Neural progenitor cell (in vitro differentiated cells): ENCODE data around the gene HAND1. TPM values are rescaled to one million over a fixed set of nuclear protein-coding genes. Genes with fewer than 3 reads are reported as not detected.

Experiments used
- DNase-seq: peaks from one replicate; pipeline ENCODE4 v3.0.0-alpha.2; 2016; ENCODE audit warnings: low spot score
- H2AFZ ChIP-seq: fragments of 200-600 bp; sonication (generic); replicated peaks from 2 replicates; pipeline ENCODE4 v1.6.1; 2016; ENCODE audit warnings: antibody characterized with exemption
- H3F3A ChIP-seq: fragments of 200-600 bp; sonication (generic); 2 replicates; pipeline ENCODE4 v1.6.1; 2016; ENCODE audit warnings: antibody characterized with exemption, low read depth
- H3K27ac ChIP-seq: fragments of 200-600 bp; sonication (generic); 2 replicates; pipeline ENCODE4 v1.5.1; 2016; ENCODE audit warnings: mild to moderate bottlenecking
- H3K27me3 ChIP-seq: fragments of 200-600 bp; sonication (generic); 2 replicates; pipeline ENCODE4 v1.6.1; 2016; ENCODE audit warnings: mild to moderate bottlenecking, moderate library complexity
- H3K36me3 ChIP-seq: fragments of 200-600 bp; sonication (generic); 2 replicates; pipeline ENCODE4 v1.5.1; 2016
- H3K4me1 ChIP-seq: fragments of 200-600 bp; sonication (generic); 2 replicates; pipeline ENCODE4 v1.6.1; 2016; ENCODE audit warnings: mixed run types
- H3K4me2 ChIP-seq: fragments of 200-600 bp; sonication (generic); 2 replicates; pipeline ENCODE4 v1.6.1; 2016
- H3K4me3 ChIP-seq: fragments of 200-600 bp; sonication (generic); 2 replicates; pipeline ENCODE4 v1.5.1; 2016
- H3K79me2 ChIP-seq: fragments of 200-600 bp; sonication (generic); 2 replicates; pipeline ENCODE4 v1.6.1; 2016; ENCODE audit warnings: low read depth
- H3K9ac ChIP-seq: fragments of 200-600 bp; sonication (generic); 2 replicates; pipeline ENCODE4 v1.6.1; 2016
- H3K9me3 ChIP-seq: fragments of 200-600 bp; sonication (generic); 2 replicates; pipeline ENCODE4 v1.5.1; 2016; ENCODE audit warnings: low read depth
- H4K20me1 ChIP-seq: fragments of 200-600 bp; sonication (generic); 2 replicates; pipeline ENCODE4 v1.6.1; 2016; ENCODE audit warnings: low read depth
- H3K27ac Mint-ChIP-seq: 3 replicates; pipeline ENCODE4 v1.8.0; 2021; ENCODE audit warnings: mixed read lengths
- H3K27me3 Mint-ChIP-seq: 2 replicates; pipeline ENCODE4 v1.8.0; 2022; ENCODE audit warnings: low read depth, mild to moderate bottlenecking, inconsistent platforms, moderate library complexity, mixed read lengths; ENCODE audit not compliant: insufficient read depth
- H3K36me3 Mint-ChIP-seq: 3 replicates; pipeline ENCODE4 v1.8.0; 2021; ENCODE audit warnings: mixed read lengths
- H3K4me1 Mint-ChIP-seq: 3 replicates; pipeline ENCODE4 v1.8.0; 2021; ENCODE audit warnings: mixed read lengths
- H3K4me3 Mint-ChIP-seq: 3 replicates; pipeline ENCODE4 v1.8.0; 2021; ENCODE audit warnings: mild to moderate bottlenecking, moderate library complexity, mixed read lengths
- H3K9me3 Mint-ChIP-seq: 3 replicates; pipeline ENCODE4 v1.8.0; 2020; ENCODE audit warnings: mixed read lengths
- EZH2 ChIP-seq: fragments of 200-600 bp; sonication (generic); IDR thresholded peaks from 2 replicates; pipeline ENCODE4 v1.6.1; 2017; ENCODE audit warnings: antibody characterized with exemption, mild to moderate bottlenecking, moderate library complexity
- EZH2phosphoT487 ChIP-seq: fragments of 200-600 bp; sonication (generic); IDR thresholded peaks from 2 replicates; pipeline ENCODE4 v1.6.1; 2017; ENCODE audit warnings: antibody characterized with exemption
- total RNA-seq: library from RNA; depleted of rRNA; stranded (reverse); fragments of >200 nt; gene quantifications from 2 replicates; pipeline ENCODE4 v1.2.3, GENCODE V29; 2015; ENCODE audit warnings: low replicate concordance
- TF ChIP-seq, protein P1 (sequence below): fragments of 200-600 bp; sonication (generic); IDR thresholded peaks from 2 replicates; pipeline ENCODE4 v1.5.1; 2017; ENCODE audit warnings: antibody characterized with exemption, mild to moderate bottlenecking

Gene HAND1
- total RNA-seq, 1 donor from 2014 or later = not detected

DNA sequence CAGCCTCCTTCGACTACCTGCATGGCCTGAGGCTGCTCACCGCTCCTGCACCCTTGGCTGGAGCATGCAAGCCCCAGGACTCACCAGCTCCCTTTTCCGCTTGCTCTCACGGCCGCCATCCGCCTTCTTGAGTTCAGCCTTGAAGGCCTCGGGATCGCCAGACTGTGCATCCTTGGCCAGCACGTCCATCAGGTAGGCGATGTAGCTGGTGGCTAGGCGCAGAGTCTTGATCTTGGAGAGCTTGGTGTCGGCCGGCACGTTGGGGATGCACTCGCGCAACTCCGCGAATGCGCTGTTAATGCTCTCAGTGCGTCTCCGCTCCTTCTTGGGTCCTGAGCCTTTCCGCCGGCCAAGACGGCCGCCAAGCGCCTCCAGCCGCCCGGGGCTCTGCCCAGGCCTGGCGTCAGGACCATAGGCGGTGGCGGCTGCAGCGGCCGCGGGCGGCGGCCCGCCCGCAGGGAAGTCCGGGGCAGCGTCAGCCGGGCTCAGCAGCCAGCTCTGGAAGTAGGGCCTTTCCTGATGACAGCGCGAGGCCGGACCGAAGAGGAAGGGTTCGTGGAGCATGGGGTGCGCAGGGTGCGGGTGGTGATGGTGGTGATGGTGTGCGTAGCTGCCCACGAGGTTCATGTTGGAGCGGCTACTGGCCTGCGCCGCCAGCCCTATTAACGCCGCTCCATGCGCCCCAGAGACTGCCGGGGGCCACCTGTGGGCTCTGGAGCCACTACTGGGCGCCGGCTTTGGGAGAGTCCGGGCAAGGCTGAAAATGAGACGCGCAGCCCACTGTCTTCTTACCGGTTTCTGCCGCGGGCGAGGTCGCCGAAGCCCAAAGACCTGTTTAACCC, 424 bp downstream of the HAND1 start:
- H3K79me2 ChIP-seq = no peaks in the 10 kb centered on the region
- peaks cover 23% of the 10 kb centered on the region for H3F3A ChIP-seq
- Mint-ChIP-seq H3K4me3 (peak overlapping the region; percentile 76), H3K27me3 (peaks cover 95% of the 10 kb centered on the region), H3K9me3 (peaks cover 4% of the 10 kb centered on the region), H3K27ac (no peak overlapping the region), H3K36me3 (no peaks in the 10 kb centered on the region), H3K4me1 (peaks cover 33% of the 10 kb centered on the region)
- TF ChIP-seq EZH2 (peak; percentile 97), EZH2phosphoT487 (peak; percentile 97)
- TF ChIP-seq, protein P1, sequence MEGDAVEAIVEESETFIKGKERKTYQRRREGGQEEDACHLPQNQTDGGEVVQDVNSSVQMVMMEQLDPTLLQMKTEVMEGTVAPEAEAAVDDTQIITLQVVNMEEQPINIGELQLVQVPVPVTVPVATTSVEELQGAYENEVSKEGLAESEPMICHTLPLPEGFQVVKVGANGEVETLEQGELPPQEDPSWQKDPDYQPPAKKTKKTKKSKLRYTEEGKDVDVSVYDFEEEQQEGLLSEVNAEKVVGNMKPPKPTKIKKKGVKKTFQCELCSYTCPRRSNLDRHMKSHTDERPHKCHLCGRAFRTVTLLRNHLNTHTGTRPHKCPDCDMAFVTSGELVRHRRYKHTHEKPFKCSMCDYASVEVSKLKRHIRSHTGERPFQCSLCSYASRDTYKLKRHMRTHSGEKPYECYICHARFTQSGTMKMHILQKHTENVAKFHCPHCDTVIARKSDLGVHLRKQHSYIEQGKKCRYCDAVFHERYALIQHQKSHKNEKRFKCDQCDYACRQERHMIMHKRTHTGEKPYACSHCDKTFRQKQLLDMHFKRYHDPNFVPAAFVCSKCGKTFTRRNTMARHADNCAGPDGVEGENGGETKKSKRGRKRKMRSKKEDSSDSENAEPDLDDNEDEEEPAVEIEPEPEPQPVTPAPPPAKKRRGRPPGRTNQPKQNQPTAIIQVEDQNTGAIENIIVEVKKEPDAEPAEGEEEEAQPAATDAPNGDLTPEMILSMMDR = no peak
- H3K36me3 ChIP-seq = no peaks in the 10 kb centered on the region
- peak; percentile 77 for DNase-seq
- H3K4me3 ChIP-seq = peak overlapping the region; percentile 44
- peaks cover 99% of the 10 kb centered on the region for H4K20me1 ChIP-seq
- peaks cover 100% of the 10 kb centered on the region for H3K27me3 ChIP-seq
- peak overlapping the region; percentile 82 for H3K4me2 ChIP-seq
- no peak overlapping the region for H3K9ac ChIP-seq
- H3K27ac ChIP-seq = no peak overlapping the region
- H3K4me1 ChIP-seq = peaks cover 23% of the 10 kb centered on the region
- no peak overlapping the region for H2AFZ ChIP-seq
- H3K9me3 ChIP-seq = no peaks in the 10 kb centered on the region

DNA sequence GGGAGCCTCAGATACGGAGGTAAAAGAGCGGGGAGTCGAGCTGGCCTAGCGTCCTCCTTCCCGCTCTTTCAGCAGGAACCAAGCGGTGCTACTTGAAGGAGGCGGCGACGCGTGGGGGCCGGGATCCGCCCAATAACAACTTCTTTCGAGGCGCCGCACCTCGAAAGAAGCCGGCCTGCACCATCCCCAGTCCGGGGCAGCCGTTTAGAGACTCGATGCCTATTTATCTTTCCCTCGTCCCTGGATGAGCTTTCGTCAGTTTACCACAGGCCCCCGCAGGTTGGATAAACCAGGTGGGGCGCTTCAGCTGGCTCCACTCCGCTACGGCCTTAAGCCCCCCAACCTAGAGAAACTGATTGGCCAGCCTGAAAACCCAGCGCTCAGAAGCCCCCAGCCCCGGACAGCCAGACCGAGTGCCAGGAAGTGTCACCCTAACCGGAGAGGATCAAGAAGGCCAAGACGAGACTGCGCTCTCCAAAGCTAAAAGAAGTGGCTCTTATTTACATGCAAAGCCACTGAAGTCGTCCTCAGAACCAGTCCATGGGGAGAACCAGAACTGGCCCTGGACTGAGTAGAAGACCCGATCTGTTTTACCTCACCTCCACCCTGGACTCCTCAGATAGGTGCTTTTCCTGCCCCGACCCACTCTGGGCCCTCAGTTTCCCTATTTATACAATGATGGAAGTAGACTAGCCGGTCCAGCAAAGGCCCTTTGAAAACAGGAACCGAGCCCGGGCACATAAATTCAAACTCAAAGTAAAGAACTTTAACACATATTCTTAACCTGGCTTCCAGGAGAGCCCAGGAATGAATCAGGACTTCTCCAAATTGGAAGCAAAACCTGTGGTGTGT, 1.4 kb downstream of the HAND1 start:
- no peak for TF ChIP-seq EZH2phosphoT487
- TF ChIP-seq EZH2 = no peak
- TF ChIP-seq, protein P1 = no peak
- peak overlapping the region; percentile 76 for H3K4me3 Mint-ChIP-seq
- peak overlapping the region; percentile 51 for H3K4me2 ChIP-seq
- H3K27ac ChIP-seq = no peak overlapping the region
- H3K9me3 Mint-ChIP-seq = peaks cover 4% of the 10 kb centered on the region
- H3K27me3 Mint-ChIP-seq = peaks cover 94% of the 10 kb centered on the region
- DNase-seq = peak; percentile 66
- no peaks in the 10 kb centered on the region for H3K36me3 ChIP-seq
- H4K20me1 ChIP-seq = peaks cover 95% of the 10 kb centered on the region
- no peaks in the 10 kb centered on the region for H3K79me2 ChIP-seq
- no peak overlapping the region for H3K4me3 ChIP-seq
- peaks cover 100% of the 10 kb centered on the region for H3K27me3 ChIP-seq
- H2AFZ ChIP-seq = no peak overlapping the region
- no peak overlapping the region for H3K27ac Mint-ChIP-seq
- H3K4me1 Mint-ChIP-seq = peaks cover 33% of the 10 kb centered on the region
- peaks cover 23% of the 10 kb centered on the region for H3K4me1 ChIP-seq
- no peaks in the 10 kb centered on the region for H3K9me3 ChIP-seq
- H3K36me3 Mint-ChIP-seq = no peaks in the 10 kb centered on the region
- H3F3A ChIP-seq = peaks cover 23% of the 10 kb centered on the region
- H3K9ac ChIP-seq = no peak overlapping the region

DNA sequence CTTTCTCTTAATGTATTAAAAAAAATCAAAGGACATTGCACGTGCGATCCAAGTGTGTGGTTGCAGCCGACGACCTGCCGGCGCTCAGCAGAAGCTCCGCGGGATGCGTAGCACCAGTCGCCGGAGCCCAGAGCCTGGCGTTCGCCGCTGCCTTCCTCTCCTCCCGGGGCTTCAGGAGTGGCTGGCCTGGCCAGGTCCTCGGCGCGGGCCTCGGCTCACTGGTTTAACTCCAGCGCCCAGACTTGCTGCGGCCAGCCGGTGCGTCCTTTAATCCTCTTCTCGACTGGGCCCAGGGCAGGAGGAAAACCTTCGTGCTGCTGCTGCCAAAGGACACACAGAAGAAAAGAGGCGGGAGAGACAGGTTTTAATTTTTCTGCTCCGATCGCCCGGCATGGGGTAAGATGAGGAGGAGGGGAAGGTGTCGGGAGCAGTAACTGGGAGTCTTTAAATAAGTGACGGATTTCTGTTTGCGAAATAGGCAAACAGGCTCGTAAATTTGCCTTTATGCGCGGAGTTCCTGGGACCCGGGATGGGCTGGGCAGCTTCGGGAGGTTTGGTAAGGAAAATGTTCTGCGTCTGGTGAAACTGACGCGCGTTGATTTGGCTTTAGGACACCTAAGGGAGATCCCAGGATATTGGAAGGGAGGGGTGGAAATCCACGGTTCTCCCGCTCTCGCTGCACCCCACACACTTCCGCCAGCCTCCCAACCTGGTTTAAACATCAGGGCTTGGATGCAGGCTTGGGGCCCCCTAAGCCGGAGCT, 2.3 kb downstream of the HAND1 start:
- peaks cover 4% of the 10 kb centered on the region for H3K9me3 Mint-ChIP-seq
- Histone ChIP-seq H4K20me1 (peaks cover 93% of the 10 kb centered on the region), H3K9ac (no peak overlapping the region), H3K27ac (no peak overlapping the region), H3K4me2 (peak overlapping the region; percentile 51), H3K4me1 (peaks cover 23% of the 10 kb centered on the region), H2AFZ (no peak overlapping the region), H3F3A (peaks cover 23% of the 10 kb centered on the region), H3K79me2 (no peaks in the 10 kb centered on the region), H3K36me3 (no peaks in the 10 kb centered on the region), H3K4me3 (no peak overlapping the region), H3K27me3 (peaks cover 100% of the 10 kb centered on the region), H3K9me3 (no peaks in the 10 kb centered on the region)
- H3K4me3 Mint-ChIP-seq = peak overlapping the region; percentile 55
- TF ChIP-seq, protein P1 = no peak
- peak; percentile 78 for TF ChIP-seq EZH2phosphoT487
- no peaks in the 10 kb centered on the region for H3K36me3 Mint-ChIP-seq
- H3K4me1 Mint-ChIP-seq = peaks cover 33% of the 10 kb centered on the region
- peak; percentile 85 for DNase-seq
- H3K27me3 Mint-ChIP-seq = peaks cover 94% of the 10 kb centered on the region
- no peak overlapping the region for H3K27ac Mint-ChIP-seq
